H9 (cell line): ENCODE measurements around the gene USP22. TPM values are rescaled to one million over a fixed set of nuclear protein-coding genes. Genes with fewer than 3 reads are reported as not detected.
A peak's percentile ranks its signal among the peaks of the same experiment; 100 is the strongest.

ENCODE experiments used
- DNase-seq: peaks from one replicate; pipeline ENCODE4 v3.0.0-alpha.2; 2017
- H2AFZ ChIP-seq: one replicate; pipeline ENCODE4 v1.6.1; 2013; ENCODE audit warnings: mild to moderate bottlenecking, low read length, control low read depth, moderate library complexity
- H2AK5ac ChIP-seq: 2 replicates; pipeline ENCODE4 v1.6.1; 2013; ENCODE audit warnings: low read length, control low read depth, mixed read lengths; ENCODE audit not compliant: insufficient read length
- H2BK120ac ChIP-seq: one replicate; pipeline ENCODE4 v1.6.1; 2013; ENCODE audit warnings: low read depth, mild to moderate bottlenecking, low read length, control low read depth, inconsistent platforms; ENCODE audit not compliant: poor library complexity, severe bottlenecking
- H2BK12ac ChIP-seq: 2 replicates; pipeline ENCODE4 v1.6.1; 2013; ENCODE audit warnings: low read length, control low read depth, mixed read lengths, low read depth; ENCODE audit not compliant: insufficient read length
- H2BK15ac ChIP-seq: 2 replicates; pipeline ENCODE4 v1.6.1; 2013; ENCODE audit warnings: low read depth, low read length, control low read depth
- H2BK20ac ChIP-seq: one replicate; pipeline ENCODE4 v1.6.1; 2013; ENCODE audit warnings: low read depth, mild to moderate bottlenecking, low read length, control low read depth, inconsistent platforms; ENCODE audit not compliant: poor library complexity, severe bottlenecking
- H2BK5ac ChIP-seq: 2 replicates; pipeline ENCODE4 v1.6.1; 2013; ENCODE audit warnings: low read length, control low read depth, mixed read lengths; ENCODE audit not compliant: insufficient read length
- H3K14ac ChIP-seq: 2 replicates; pipeline ENCODE4 v1.6.1; 2013; ENCODE audit warnings: low read length, control low read depth; ENCODE audit not compliant: insufficient read depth
- H3K18ac ChIP-seq: 2 replicates; pipeline ENCODE4 v1.6.1; 2013; ENCODE audit warnings: low read depth, mild to moderate bottlenecking, mixed read lengths, low read length, control low read depth; ENCODE audit not compliant: insufficient read length
- H3K23ac ChIP-seq: 2 replicates; pipeline ENCODE4 v1.6.1; 2013; ENCODE audit warnings: low read length, control low read depth, mixed read lengths, low read depth; ENCODE audit not compliant: insufficient read length
- H3K23me2 ChIP-seq: 2 replicates; pipeline ENCODE4 v1.6.1; 2013; ENCODE audit warnings: low read depth, mild to moderate bottlenecking, mixed read lengths, low read length, control low read depth; ENCODE audit not compliant: insufficient read length, poor library complexity, severe bottlenecking
- H3K27ac ChIP-seq: 2 replicates; pipeline ENCODE4 v1.5.1; 2013; ENCODE audit warnings: low read length, control low read depth, mixed read lengths, low read depth; ENCODE audit not compliant: insufficient read length
- H3K27me3 ChIP-seq: 2 replicates; pipeline ENCODE4 v1.6.1; 2013; ENCODE audit warnings: low read length, control low read depth, inconsistent platforms; ENCODE audit not compliant: insufficient read depth
- H3K4ac ChIP-seq: 2 replicates; pipeline ENCODE4 v1.6.1; 2013; ENCODE audit warnings: low read depth, mild to moderate bottlenecking, control low read depth, inconsistent platforms, low read length, moderate library complexity
- H3K4me1 ChIP-seq: 2 replicates; pipeline ENCODE4 v1.6.1; 2013; ENCODE audit warnings: low read length, control low read depth, inconsistent platforms; ENCODE audit not compliant: insufficient read depth
- H3K4me2 ChIP-seq: 2 replicates; pipeline ENCODE4 v1.6.1; 2013; ENCODE audit warnings: low read length, control low read depth, mixed read lengths; ENCODE audit not compliant: insufficient read length, insufficient read depth
- H3K56ac ChIP-seq: 2 replicates; pipeline ENCODE4 v1.6.1; 2013; ENCODE audit warnings: low read depth, mild to moderate bottlenecking, mixed read lengths, low read length, control low read depth; ENCODE audit not compliant: insufficient read length
- H3K79me1 ChIP-seq: 2 replicates; pipeline ENCODE4 v1.6.1; 2013; ENCODE audit warnings: low read depth, mild to moderate bottlenecking, moderate library complexity, low read length, control low read depth, inconsistent platforms; ENCODE audit not compliant: insufficient read depth, poor library complexity, severe bottlenecking
- H3K79me2 ChIP-seq: 2 replicates; pipeline ENCODE4 v1.6.1; 2013; ENCODE audit warnings: low read length, control low read depth, inconsistent platforms; ENCODE audit not compliant: insufficient read depth
- H3K9ac ChIP-seq: 2 replicates; pipeline ENCODE4 v1.6.1; 2013; ENCODE audit warnings: low read length, control low read depth, mixed read lengths; ENCODE audit not compliant: insufficient read length; ENCODE audit errors: extremely low read depth
- H3K9me3 ChIP-seq: one replicate; pipeline ENCODE4 v1.6.1; 2013; ENCODE audit warnings: low read depth, low read length, inconsistent platforms; ENCODE audit not compliant: control insufficient read depth
- H3T11ph ChIP-seq: one replicate; pipeline ENCODE4 v1.6.1; 2013; ENCODE audit warnings: mild to moderate bottlenecking, low read length, control low read depth, inconsistent platforms
- H4K20me1 ChIP-seq: one replicate; pipeline ENCODE4 v1.6.1; 2013; ENCODE audit not compliant: control insufficient read depth, insufficient read length, insufficient read depth
- H4K5ac ChIP-seq: 2 replicates; pipeline ENCODE4 v1.6.1; 2013; ENCODE audit warnings: low read depth, mild to moderate bottlenecking, mixed read lengths, low read length, control low read depth; ENCODE audit not compliant: insufficient read length
- H4K8ac ChIP-seq: replicated peaks from 2 replicates; pipeline ENCODE4 v1.6.1; 2013; ENCODE audit warnings: low read length, control low read depth, mixed read lengths, low read depth; ENCODE audit not compliant: insufficient read length
- H4K91ac ChIP-seq: 2 replicates; pipeline ENCODE4 v1.6.1; 2013; ENCODE audit warnings: low read depth, mild to moderate bottlenecking, moderate library complexity, mixed read lengths, low read length, control low read depth; ENCODE audit not compliant: insufficient read length
- H3K27ac Mint-ChIP-seq, 3 experiments: 2 replicates in 2 of 3; 3 replicates in 1 of 3; pipeline ENCODE4 v1.8.0; 2020 to 2021; ENCODE audit warnings: mixed read lengths in 3 of 3, mild to moderate bottlenecking in 1 of 3, moderate library complexity in 1 of 3
- H3K27me3 Mint-ChIP-seq: 2 replicates; pipeline ENCODE4 v1.8.0; 2021; ENCODE audit warnings: low read depth, mild to moderate bottlenecking, moderate library complexity, mixed read lengths
- H3K36me3 Mint-ChIP-seq, 3 experiments: 2 replicates in 2 of 3; 3 replicates in 1 of 3; pipeline ENCODE4 v1.8.0; 2020 to 2021; ENCODE audit warnings: low read depth in 3 of 3, mixed read lengths in 3 of 3; ENCODE audit not compliant: insufficient read depth in 1 of 3
- H3K4me1 Mint-ChIP-seq, 2 experiments: 2 replicates each; pipeline ENCODE4 v1.8.0; 2020; ENCODE audit warnings: mixed read lengths in 2 of 2
- H3K4me3 Mint-ChIP-seq, 2 experiments: 2 replicates in 1 of 2; 3 replicates in 1 of 2; pipeline ENCODE4 v1.8.0; 2020 to 2021; ENCODE audit warnings: mild to moderate bottlenecking in 2 of 2, mixed read lengths in 2 of 2, moderate library complexity in 1 of 2
- H3K9me3 Mint-ChIP-seq, 2 experiments: 2 replicates in 1 of 2; 3 replicates in 1 of 2; pipeline ENCODE4 v1.8.0; 2020; ENCODE audit warnings: mild to moderate bottlenecking in 2 of 2, mixed read lengths in 2 of 2, moderate library complexity in 1 of 2
- CTCF ChIP-seq: fragments of 200-600 bp; sonication (generic); conservative IDR thresholded peaks from 3 replicates; pipeline ENCODE4 v1.8.0; 2021; ENCODE audit warnings: antibody characterized with exemption, mild to moderate bottlenecking
- WGBS: extraction: QIAGEN DNeasy Blood & Tissue Kit; methylation state at CpG from one replicate; pipeline ENCODE4 v1.1.7; 2013; ENCODE audit warnings: missing lambda C conversion rate, low lambda C conversion rate, mixed read lengths; ENCODE audit not compliant: insufficient read length; ENCODE audit errors: extremely low coverage; 5-methylcytosine and 5-hydroxymethylcytosine counted together
- total RNA-seq: library from RNA; stranded (reverse); gene quantifications from 2 replicates; pipeline ENCODE4 v1.2.1, GENCODE V29; 2021

USP22 gene
- total RNA-seq, 1 experiment from 2014 or later: 345 TPM

GRCh38 chr17:21005367-21005766 lies 37.4 kb downstream of the USP22 start:
- Histone ChIP-seq H3K79me1 (no peaks in the 10 kb centered on the region), H3K23me2 (no peaks in the 10 kb centered on the region), H3K9me3 (no peaks in the 10 kb centered on the region), H4K91ac (no peak overlapping the region), H3K27me3 (no peaks in the 10 kb centered on the region), H4K20me1 (peaks cover 2% of the 10 kb centered on the region), H3K4ac (no peak overlapping the region), H2AFZ (no peak overlapping the region), H2BK5ac (no peak overlapping the region), H3K4me2 (no peak overlapping the region), H3K27ac (no peak overlapping the region), H2AK5ac (no peak overlapping the region), H4K8ac (no peak overlapping the region), H2BK15ac (no peak overlapping the region), H2BK120ac (no peak overlapping the region), H3K56ac (no peak overlapping the region), H3K79me2 (no peaks in the 10 kb centered on the region; the same call in 1 of the 2 replicates), H3K18ac (no peak overlapping the region), H3K14ac (no peak overlapping the region), H4K5ac (no peak overlapping the region), H3K9ac (no peak overlapping the region), H3K23ac (no peak overlapping the region), H2BK12ac (no peak overlapping the region), H3K4me1 (no peaks in the 10 kb centered on the region), H2BK20ac (no peak overlapping the region), H3T11ph (no peak overlapping the region)
- Mint-ChIP-seq H3K9me3 (no peaks in the 10 kb centered on the region), H3K27me3 (no peaks in the 10 kb centered on the region; the same call in 1 of the 2 replicates), H3K27ac (0 out of 7 replicates have a peak overlapping the region, but pooled peaks of 1 of the 3 experiments have one; percentile 66), H3K36me3 (peaks cover 71 to 99% (median 98%) of the 10 kb centered on the region in 3 experiments), H3K4me1 (peaks cover 6% of the 10 kb centered on the region in 2 experiments; a peak in 2 of 4 replicates), H3K4me3 (no peak overlapping the region)
- DNase-seq: no peak
- no CpG with 5 or more reads among the region's 4 CpGs for WGBS
- TF ChIP-seq CTCF: no peak
